NK-92 treated with Interleukin-12 subunit alpha and Interleukin-12 subunit beta, amount 100 ng/mL, for 24 hours (cell line): ENCODE results near the gene SEC14L6.

Source experiments
- DNase-seq: peaks from one replicate; lab custom pipeline; 2025; lab: John Stamatoyannopoulos, UW

SEC14L6 gene

GRCh38 chr22:30535182-30535581 is 11.4 kb downstream of the SEC14L6 start:
- no peak for DNase-seq

DNA sequence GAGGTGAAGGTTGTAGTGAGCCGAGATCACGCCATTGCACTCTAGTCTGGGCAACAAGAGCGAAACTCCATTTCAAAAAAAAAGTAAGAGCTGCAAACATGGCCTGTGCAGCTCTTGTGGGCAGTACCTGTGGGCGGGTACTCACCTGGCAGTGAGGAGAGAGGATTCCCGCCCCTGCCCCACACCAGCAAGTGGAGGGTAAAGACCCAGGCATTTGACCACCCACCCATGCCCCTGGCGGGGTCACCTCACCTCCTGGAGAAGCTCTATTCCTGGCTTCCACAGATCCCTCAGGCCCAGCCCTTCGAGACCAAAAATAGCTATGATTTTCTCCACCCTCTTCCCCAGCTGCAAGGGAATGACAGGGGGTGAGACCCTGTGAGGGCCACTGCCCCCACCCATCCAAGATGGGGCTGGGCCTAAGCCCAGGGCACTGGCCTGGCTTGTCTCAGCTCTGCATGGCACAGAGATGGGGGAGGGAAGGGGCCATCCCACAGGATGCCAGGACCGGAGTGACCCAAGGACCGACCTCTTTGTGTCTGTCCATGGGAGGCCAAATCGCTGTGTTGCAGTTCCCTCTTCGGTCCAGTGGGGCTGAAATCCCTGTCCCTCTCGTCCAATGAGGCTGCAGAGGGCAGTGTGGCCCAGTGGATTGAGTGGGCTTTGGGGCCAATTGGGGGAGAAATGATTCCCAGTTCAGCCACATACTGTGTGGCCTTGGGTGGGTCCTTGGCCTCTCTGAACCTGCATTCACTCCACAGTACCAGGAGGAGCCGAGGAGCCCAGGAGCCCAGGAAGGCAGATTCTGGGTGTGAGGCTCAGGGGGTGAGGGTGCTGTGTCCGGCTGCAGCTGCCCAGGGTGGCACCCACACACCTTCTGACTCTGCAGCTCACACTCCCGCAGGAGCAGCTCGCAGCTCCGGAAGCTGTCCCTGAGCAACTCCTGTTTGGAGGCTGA is 14.6 kb downstream of the SEC14L6 start:
- no peak for DNase-seq

GRCh38 chr22:30526656-30527055 is 19.9 kb downstream of the SEC14L6 start:
- DNase-seq = no peak

DNA sequence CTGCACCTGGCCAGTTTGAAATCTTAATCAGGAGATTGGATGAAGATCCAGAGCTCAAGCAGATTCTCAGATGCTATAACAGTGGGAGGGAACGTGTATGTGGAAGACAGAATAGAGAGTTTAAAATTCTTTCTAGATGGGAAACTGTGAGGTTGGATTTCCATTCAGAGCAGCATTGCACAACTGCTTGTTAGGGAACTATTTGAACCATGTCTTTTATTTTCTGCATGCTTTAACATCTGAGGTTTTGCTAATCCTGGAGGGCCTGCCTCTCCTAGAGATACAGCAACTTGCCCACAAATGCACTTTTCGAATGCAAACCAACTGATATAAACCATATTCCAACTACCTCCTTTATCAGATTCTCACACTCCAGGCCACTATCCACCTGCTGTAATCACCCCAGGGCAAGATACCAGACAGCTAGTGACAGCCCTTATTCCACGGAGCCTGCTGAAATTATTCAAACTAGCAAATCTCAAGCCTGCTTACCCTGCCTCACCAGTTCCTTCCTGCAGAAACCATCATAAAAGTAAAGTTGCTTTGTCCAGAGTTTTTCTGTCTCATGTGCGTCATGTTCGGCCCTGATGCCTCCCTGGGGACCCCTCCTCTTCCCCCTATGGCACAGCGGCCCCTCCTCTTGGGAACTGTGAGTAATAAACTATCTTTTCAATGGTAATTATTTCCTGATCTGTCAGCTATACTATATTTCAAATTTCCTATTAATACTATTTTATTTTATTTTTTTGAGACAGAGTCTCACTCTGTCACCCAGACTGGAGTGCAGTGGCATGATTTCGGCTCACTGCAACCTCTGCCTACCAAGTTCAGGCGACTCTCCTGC is 22.7 kb downstream of the SEC14L6 start:
- no peak for DNase-seq

DNA sequence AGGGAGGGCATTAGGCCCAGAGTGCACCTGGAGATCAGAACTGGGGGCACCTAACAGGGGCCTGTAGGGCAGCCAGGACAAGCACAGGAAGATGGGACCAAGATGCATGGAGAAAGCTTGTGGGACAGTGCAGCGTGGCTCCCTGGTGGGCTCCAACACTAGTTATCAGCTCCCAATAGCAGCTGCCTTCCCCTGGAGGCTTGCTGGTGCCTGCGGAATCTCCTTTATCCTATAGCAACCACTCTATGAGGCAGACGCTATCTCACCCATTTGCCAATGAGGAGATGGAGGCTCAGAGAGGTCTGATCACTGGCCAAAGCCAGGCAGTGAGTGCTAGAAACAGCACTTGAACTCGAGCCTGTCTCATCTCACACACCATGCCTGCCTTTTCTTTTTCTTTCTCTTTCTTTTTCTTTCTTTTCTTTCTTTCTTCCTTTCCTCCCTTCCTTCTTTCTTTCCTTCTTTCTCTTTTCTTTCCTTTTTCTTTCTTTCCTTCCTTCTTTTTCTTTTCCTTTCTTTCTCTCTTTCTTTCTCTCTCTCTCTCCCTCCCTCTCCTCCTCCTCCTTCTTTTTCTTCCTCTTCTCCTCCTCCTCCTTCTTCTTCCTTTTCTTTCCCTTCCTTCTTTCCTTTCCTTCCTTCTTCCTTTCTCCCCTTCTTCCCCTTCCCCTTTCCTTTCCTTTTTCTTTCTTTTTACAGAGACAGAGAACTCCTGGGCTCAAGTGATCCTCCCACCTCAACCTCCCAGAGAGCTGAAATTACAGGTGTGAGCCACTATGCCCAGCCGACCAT is 25.0 kb downstream of the SEC14L6 start:
- DNase-seq = no peak

- no peak for DNase-seq
These were observed 26.6 kb downstream of the SEC14L6 start for GRCh38 chr22:30519842-30520425.

GRCh38 chr22:30516731-30517130 is 29.8 kb downstream of the SEC14L6 start:
- DNase-seq = no peak

DNA sequence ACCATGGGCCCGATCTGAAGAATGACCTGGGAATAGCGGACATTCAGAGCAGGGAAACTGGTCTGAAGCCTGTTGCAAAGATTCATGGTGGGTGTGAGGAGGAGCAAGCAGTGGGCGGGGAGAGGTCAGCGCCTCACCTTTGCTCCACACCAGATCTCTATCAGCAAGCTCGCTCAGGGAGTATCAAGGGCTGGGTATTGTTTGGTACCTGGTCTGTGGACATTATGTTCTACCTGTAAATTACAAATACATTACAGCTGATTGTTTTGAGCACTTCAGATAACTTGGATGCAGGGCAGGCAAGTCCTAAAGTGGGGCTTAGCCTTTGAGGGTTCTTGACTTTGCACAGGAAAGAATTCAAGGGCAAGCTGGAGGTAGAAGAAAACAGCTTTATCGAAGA is 30.3 kb downstream of the SEC14L6 start:
- DNase-seq = no peak

DNA sequence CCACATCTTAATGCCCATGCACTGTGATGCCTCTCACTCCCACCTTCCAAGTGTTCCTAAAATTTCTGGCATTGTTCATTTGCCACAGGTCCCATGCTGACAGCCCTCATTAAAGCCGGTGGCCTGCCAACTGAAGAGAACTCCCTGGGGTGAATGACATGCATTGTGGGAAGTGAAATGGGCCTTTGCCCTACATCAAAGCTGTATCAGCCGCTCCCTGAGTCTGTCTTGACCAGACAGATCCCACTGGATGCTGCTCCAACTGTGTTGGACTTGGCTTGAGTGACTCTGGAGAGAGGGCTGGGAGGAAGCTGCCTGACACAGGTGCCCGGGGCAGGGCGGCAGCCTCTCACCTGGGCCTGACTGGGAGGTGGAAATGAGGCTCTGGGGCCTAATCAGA is 32.3 kb downstream of the SEC14L6 start:
- no peak for DNase-seq

GRCh38 chr22:30513462-30513861 is 33.1 kb downstream of the SEC14L6 start:
- no peak for DNase-seq

DNA sequence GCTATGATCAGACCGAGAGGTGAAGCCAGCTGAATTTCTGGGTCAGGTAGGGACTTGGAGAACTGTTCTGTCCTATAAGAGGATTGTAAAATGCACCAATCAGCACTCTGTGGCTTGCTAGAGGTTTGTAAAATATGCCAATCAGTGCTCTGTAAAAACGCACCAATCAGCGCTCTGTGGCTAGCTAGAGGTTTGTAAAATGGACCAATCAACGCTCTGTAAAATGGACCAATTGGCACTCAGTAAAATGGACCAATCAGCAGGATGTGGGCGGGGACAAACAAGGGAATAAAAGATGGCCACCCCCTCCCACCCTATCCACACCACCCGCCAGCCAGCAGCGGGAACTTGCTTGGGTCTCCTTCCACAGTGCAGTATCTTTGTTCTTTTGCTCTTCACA is 34.6 kb downstream of the SEC14L6 start:
- no peak for DNase-seq

DNA sequence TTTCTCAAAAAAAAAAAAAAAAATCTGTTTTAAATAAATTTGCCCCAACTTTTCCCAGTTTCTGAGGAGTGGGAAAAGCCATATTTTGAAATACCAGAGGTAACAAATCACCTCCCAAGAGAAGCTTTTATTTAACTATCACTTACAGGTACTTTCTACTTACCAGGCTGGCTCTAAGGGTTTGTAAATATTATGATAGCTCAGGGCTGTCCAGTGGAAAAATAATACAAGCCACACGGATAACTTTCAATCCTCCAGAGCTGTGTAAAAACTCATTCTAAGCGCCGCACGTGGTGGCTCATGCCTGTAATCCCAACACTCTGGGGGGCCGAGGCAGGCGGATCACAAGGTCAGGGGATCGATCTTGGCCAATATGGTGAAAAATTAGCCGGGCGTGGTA is 35.4 kb downstream of the SEC14L6 start:
- no peak for DNase-seq

- DNase-seq = no peak
These were observed 38.3 kb downstream of the SEC14L6 start for GRCh38 chr22:30508216-30508615.

- no peak for DNase-seq
These were observed 38.9 kb downstream of the SEC14L6 start for GRCh38 chr22:30507670-30508069.

- DNase-seq = no peak
These were observed 40.0 kb downstream of the SEC14L6 start for GRCh38 chr22:30506507-30506968.

DNA sequence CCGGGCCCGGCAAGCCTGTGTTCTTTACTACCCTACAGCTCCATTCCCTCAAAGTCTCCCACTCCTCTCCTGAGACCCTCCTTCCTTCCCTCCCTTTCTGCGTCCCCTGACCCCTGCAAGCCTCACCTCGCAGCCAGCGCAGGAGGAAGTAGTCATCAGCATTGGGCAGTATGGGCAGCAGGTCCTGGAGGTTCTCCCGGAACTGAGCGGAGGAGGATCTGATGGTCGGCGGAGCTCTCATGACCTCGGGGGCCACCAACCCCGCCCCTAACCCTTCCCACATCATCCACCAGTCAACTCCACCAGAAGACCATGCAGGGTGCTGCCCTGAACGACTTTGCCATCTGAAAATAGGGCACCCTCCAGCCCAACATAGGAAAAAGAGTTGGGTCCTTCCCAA is 43.0 kb downstream of the SEC14L6 start:
- DNase-seq = no peak

DNA sequence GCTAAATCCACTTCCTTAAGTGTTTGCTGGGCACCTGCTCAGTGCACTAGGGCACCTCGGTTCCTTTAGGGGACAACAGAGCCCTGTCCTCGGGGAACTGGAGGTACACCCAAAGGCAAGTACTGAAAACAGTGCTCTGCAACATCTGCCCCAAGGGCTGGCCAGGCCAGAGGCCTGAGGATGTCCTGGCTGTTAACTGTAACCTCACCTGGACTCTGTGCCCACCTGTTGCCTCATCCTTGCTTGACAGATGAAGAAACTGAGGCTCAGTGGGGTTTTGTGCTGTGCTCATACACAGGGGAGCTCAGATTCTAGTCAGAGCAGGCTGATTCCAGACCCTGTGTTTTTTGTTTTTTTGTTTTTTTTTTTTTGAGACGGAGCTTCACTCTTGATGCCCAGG is 43.6 kb downstream of the SEC14L6 start:
- no peak for DNase-seq

DNA sequence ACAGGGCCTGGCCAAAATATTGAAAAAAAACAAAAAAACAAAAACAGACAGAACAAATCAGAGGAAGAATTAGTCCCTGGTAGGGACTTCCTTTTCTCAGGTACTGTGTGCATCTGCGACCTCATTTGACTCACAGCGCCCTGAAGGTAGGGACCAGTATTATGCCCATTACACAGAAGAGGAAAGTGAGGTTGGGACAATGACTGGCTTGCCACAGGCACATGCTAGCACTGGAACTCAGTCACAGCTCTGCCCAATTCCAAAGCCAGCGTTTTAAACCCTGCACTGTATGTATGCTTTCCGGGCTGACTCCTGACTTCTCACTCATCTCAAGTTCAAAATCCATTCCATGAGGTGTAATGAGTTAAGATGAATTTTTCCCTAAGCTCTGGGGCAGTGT is 44.4 kb downstream of the SEC14L6 start:
- no peak for DNase-seq

DNA sequence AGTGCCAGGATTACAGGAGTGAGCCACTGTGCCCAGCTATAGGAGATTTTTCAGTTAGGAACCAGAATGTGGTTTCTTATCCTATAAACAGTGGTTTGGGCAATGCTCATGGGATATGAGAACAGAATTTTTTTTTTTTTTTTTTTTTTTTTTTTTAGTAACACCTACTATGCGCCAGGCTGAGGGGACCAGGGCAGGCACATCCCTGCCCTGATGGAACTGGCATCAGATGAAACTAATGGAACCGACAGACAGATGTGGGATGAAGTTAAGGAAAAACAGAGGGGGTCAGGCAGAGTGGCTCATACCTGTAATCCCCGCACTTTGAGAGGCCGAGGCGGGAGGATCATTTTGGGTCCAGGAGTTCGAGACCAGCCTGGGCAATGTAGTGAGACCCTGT is 45.9 kb downstream of the SEC14L6 start:
- no peak for DNase-seq

DNA sequence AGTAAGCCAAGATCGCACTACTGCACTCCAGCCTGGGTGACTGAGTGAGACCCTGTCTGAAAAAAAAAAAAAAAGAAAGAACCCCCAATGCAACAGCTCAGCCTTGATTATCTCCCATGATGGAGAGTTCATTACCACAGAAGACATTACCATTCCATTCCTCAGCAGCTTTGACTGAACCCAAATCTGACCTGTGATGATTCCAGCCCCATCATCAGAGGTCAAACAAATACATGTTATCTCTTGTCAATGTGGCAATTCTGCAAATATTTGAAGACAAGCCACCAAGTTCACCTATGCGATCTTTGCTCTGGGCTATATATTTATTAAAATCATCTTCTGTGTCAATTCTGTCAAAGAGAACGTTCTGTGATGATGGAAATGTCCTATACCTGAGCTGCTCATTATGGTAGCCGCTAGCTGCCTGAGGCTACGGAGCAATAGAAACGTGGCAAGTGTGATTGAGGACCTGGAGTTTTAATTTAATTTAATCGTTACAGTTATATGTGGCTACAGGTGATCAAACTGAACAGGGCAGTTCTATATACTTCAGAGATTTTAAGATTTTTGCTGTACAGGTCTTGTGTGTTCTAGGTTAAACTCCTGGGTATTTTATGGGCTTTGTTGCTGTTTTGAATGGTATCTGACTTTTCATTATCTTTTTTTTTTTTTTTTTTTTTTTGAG is 48.9 kb downstream of the SEC14L6 start:
- DNase-seq = no peak
